Left colon (tissue), 2 donors: ENCODE measurements around the gene PARS2. TPM values are rescaled to one million over a fixed set of nuclear protein-coding genes. Genes with fewer than 3 reads are reported as not detected.

Experiments
- ATAC-seq: fragments of 200-7000 bp; cut with Tn5 transposase; one replicate; pipeline ENCODE4 v1.9.1; 2020; ENCODE audit warnings: mild to moderate bottlenecking, moderate library complexity
- DNase-seq, 2 donors: peaks; one replicate each; pipeline ENCODE4 v3.0.0-alpha.2; 2020
- intact Hi-C, 2 donors: fragments of 100-400 bp; cut with DNase I in 1 of 2; cut with micrococcal nuclease in 1 of 2; formaldehyde crosslinking; loops; one replicate each; pipeline versions ENCODE4 v1.11.2 to v1.14.0; 2022; cut with DNase I, micrococcal nuclease
- long read RNA-seq: library from polyadenylated mRNA; unstranded; transcript quantifications from one replicate; pipeline ENCODE4 v2.0.0, GENCODE V29; 2021
- total RNA-seq, 2 donors: library from RNA; stranded (reverse); fragmentation: NEBNext Ultra II Directional; extraction: Animal tissue kit (Norgen Biotek cat#: 25700); gene quantifications; one replicate each; pipeline ENCODE4 v1.2.1, GENCODE V29; 2021
- donor health status: DM: no; HTN: no; CAD: no.
- donor health status: DM: yes; HTN: yes; CAD: no.

PARS2 gene
- total RNA-seq = 10 to 100 TPM in 1 of 2 donors, 1 to 10 TPM in 1; 9.3 to 11.3 TPM
- long read RNA-seq, transcript PARS2-201 (2 exons, 2,347 nt) = major isoform, 16 of 19 reads
- long read RNA-seq, partial matches to known transcripts = 0 of 19 reads
- long read RNA-seq, other reads (novel, unspliced or antisense) = 3 of 19 reads

DNA sequence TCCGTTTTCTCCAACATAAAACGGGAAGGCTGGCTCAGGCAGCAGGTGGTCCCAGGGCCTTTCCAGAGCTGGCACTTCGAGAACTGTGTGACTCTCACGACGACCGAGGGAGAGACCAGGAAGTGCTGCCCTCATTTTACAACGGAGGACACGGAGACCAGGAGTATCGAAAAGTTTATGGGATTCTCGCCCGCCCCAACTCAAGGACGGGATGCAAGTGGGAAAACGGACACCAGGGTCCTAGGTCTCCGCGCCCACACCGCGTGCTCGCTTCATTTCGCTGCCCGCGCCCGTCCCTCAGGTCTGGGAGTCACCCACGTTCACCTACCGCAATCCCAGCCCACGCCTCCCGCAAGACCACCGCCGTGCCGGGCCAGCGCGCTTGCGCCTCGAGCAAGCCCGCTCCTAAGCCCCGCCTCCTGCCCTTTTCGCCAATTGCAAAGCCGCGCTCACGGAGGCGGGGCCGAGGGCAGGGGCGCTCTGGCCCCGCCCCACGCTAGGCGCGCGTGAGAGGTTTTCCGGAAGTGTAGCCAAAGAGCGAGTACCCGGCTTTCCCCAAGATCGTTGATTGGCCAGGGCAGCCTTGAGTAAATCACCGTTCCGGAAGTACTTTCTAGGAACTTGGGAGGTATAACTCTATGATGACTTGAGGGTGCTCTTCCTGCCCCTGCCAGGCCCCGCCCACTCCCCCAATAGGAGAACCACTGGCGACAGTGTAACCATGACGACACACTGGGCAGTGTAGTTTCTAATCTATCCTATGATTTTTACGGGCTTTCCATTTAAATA lies at the start of gene PARS2:
PARS2 (minus strand) TSS at position 391 of the 789 bp plus-strand sequence. CDS start 5,362 bp downstream, outside the sequence.
- DNase-seq (peak; percentile 97 to 99), ATAC-seq (peak; percentile 93)
- intact Hi-C loops = no loop called here

DNA sequence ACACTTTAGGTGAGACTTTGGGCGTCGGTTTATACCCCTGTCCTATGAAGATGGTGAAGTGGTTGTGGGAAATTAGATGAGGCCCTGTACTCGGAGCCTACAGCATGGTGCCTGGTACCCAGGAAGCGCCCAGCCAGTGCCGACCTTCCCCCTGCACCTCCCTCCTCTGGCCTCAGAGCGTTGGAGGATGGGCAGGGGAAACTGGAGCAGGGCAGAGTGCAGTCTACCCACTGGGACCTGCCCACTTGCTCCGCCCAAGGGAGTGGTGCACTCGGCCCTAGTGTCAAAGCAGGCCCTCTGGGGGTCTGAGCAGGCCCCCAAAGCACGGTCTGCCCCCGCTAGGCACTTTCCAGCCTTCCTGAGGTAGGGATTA lies 49.8 kb upstream of the PARS2 start:
- ATAC-seq = peak; percentile 76
- intact Hi-C loops = loop anchor here in 1 of 2 donors (10.0 kb wide), 1 partner anchor 309 kb away; no protein-coding TSS in a partner anchor
- peak; percentile 77 to 79 for DNase-seq

DNA sequence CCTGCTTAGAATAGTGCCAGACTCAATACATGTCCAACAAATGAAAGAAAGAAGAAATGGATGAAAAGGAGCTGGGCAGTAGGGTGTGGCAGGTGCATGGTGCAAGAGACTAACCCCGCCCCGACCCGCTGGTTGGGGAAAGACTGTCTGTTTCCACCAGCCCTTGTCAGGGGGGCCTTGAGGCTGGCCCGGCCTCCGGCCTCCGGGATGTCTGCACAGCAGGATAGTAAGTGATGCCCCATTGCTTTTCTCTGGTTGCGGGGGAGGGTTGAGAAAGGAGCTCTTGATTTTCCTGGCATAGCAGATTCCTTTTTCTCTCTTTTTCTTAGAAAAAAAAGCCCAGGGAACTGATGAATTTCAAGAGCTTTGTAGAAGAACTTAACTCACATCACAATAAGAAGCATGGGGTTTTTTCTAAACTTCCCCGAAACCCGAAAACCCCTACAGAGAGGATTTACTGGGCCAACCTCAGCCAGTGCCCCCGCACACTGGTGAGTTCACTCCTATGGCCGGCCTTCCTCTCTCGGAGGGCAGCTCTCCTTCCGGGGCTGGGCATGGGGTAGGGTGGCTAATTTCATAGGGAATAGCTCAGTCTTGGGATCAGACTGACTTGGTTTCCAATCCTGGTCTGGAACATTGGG lies 49.3 kb upstream of the PARS2 start:
- intact Hi-C loops = loop anchor here in 1 of 2 donors (10.0 kb wide), 1 partner anchor 309 kb away; no protein-coding TSS in a partner anchor
- DNase-seq = peak in 1 of 2 donors; percentile 54
- peak; percentile 14 for ATAC-seq

DNA sequence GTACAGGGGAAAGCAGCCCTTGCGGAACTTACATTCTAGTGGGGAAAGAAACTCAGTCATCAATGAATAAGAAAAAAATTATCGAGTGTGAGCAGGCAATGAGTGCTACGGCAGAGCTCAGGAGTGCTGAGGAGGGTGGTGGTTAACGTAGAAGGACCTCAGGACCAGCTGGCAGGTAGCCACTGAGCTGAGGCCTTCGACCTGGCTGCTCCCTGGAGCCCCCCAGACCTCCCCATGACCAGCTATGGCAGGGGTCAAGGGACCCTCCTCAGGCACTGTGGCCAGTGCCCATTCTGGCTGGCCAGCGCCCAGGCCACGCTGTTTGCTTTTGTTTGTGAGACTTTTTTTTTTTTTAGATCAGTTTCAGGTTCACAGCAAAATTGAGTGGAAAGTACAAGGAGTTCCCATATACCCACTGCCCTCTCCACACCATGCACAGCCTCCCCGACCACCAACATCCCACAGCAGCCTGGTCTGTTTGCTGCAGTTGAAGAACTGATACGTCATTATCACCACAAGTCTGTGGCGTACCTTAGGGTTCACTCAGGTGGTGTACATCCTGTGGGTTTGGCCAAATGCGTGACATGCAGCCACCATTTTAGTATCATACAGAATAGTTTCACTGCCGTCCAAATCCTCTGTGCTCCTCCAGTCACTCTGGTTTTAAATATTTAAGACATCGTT lies 48.6 kb upstream of the PARS2 start:
- DNase-seq = no peak
- intact Hi-C loops = loop anchor here in 1 of 2 donors (10.0 kb wide), 1 partner anchor 308 kb away; no protein-coding TSS in a partner anchor
- no peak for ATAC-seq

DNA sequence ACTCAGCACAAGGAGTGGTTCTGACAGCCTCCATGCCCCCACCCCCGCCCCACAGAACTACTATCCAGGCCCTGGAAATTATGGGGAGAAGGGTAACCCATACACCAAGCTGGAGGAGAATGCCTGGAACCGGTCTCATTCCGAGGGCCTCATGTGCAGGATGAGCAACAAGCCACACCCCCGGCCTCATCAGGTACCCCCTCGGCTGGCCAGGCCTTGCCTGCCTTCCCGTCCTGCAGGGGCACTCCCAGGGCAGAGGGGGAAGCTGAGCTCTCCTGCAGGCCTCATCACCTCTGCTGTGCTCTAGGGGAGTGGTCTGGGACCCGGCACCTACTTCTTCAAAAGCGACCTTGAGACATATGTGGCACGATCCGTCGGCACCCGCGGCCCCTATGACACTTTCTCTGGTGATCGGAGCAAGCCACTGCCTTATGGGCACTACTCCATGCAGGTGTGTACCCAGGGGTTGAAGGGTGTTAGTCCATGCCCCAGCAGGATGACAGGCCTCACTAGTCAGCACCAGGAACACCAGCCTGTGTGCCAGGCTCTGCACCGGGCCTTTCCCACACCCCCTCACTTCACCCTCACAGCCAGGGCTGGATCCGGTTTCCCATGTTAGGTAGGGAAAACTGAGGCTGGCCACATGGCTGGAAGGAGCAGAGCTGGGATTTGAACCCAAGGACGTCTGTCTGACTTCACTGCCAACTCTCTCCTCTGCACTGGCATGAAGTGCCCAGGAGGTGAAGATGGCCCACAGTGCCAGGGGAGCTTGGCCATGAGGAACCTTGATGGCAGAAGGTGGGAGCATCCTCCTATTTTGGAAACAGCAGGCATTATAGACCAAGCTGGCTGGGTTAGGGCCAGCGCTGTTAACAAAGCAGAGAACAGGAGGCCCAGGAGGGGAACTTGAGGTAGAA lies 47.7 kb upstream of the PARS2 start:
- peak in 1 of 2 donors; percentile 24 for DNase-seq

DNA sequence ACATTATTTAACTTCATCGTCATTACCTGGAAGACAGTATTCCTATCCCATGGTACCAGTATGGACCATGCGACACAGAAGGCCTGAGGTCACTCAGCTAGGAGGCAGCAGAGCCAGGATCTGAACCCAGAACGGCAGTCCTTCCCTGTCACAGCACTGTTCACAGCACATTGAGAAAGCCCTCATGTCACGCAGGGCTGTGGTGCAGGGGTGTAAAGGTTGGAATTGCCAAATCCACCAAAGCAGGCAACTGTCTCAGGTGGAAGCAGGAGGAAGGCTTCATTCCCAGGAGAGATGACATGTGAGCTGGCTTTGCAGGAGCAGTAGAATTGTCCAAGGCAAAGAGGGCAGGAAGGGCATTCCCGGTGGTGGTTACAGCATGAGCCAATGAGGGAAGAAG lies 46.7 kb upstream of the PARS2 start:
- intact Hi-C loops = loop anchor here in 1 of 2 donors (10.0 kb wide), 1 partner anchor 306 kb away; no protein-coding TSS in a partner anchor
- no peak for DNase-seq
- no peak for ATAC-seq

More for the DNA sequence above, 47.7 kb upstream of the PARS2 start:
- intact Hi-C loops = loop anchor here in 1 of 2 donors (10.0 kb wide), 1 partner anchor 307 kb away; no protein-coding TSS in a partner anchor
- ATAC-seq = no peak

DNA sequence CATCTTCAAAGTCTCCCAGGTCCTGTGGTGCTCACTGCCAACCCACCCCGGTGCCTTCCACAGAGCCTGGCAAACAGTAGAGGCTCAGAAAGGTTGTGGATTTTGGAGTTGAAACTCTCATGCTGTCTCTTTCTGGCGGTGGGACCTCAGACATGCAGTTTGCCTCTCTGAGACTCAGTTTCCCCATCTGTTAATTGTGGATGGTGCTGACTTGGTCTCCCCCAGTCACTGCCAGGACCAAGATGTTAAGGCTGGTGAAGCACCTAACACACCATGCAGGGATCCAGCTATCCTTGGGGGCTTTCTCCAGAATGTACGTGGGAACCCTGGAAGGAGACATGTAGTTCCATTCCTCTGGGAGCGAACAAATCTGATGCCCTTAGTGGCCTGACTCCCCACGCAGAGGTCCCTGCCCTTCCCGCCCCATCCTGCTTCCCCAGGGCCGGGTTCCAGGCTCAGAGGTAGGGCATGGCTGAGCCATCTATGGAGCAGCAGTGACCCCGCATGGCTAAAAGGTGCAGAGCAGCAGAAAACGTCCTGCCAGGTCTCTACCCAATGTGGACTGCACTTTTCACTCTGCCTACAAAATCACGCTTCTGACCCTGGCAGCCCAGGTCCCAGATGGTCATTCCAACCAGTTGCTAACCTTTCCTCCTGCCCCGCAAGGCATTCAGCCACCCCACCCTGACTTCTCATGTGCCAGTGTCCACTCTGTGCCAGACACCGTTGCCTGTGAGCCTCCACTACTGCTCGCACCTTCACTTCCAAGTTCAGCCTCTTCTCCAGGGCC lies 46.0 kb upstream of the PARS2 start:
- intact Hi-C loops = loop anchor here in 1 of 2 donors (10.0 kb wide), 1 partner anchor 306 kb away; no protein-coding TSS in a partner anchor

DNA sequence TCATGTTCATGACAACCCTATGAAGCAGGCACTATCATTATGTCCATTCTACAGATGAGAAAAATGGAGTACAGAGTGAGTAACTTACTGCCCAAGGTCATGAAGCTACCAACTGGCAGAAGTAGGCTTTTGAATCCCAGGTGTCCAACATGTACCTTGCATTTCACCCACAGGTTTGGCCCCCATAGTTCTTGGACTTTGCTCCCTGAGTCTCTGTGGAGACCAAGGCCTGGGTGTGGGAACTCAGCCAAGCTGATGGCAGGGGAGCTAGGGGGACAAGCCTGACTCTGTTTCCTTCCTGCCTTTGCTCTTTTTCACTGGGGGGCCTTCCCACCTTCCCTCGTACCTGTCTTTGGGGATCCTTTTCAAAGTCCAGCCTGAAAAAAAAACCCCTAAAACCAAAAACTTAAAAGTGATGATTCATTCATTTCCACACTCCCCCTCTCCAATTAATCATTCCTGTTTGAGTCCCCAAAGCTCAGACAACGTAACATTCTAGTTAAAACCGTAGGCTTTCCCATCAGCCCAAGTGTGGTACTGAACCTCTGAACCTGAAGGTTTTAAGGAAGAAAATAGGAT lies 45.3 kb upstream of the PARS2 start:
- intact Hi-C loops = loop anchor here in 1 of 2 donors (10.0 kb wide), 1 partner anchor 305 kb away; no protein-coding TSS in a partner anchor
- DNase-seq = no peak
- ATAC-seq = no peak

More for the DNA sequence above, 46.0 kb upstream of the PARS2 start:
- ATAC-seq = peak; percentile 73
- DNase-seq = peak in 1 of 2 donors; percentile 83

DNA sequence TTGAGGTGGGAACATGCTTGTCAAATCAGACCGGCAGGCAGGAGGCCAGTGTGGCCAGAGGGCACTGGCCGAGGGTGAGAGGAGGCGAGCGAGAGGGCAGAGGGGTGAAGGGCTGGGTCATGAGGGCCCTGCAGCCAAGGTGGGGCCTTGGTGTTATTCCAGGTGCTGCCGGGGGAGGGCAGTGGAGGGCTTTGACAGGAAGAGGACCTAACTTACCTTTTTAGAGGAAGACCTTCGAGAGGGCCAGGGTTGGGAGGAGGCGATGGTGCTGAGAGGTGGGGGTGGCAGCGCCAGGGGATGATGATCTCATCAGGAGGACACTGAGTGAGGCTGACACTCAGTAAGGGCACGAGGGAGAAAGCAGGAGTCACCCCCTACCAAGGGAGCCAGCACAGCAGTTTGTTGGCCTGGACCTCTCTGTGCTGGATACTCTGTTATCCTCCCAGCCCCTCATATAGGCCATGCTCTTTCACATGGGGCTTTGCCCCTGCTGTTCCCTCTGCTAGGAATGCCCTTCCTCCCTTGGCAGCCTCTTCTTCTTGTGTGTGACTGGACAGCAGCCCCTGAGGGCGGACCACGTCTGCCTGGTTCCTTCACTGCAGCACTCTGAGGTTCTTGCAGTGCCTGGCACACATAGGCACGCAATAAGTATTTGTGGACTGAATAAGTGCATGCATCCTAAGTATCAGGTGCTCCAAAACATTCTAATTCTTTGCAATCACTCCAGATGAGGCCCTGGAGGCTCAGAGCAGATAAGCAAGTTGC lies 44.3 kb upstream of the PARS2 start:
- ATAC-seq (no peak), DNase-seq (no peak)
- intact Hi-C loops = no loop called here

DNA sequence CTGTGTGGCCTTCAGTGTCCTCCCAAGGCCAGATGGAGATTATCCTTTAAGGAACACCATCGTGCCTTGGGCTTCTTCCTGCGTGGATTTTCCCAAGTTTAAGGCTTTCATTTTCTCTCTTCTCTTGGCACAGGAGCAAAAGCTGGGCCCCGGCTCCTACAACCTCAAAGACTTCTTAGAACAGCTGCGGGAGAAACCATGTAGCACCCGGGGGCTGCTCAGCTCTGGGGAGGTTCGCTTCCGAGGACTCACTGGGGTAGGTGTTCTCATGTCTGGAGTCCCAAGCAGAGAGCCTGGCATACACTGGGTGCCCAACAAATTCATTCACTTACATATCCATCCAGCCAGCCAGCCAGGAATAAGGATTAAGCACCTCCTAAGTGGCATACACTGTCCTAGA lies 43.4 kb upstream of the PARS2 start:
- ATAC-seq (no peak), DNase-seq (no peak)
- intact Hi-C loops = no loop called here

DNA sequence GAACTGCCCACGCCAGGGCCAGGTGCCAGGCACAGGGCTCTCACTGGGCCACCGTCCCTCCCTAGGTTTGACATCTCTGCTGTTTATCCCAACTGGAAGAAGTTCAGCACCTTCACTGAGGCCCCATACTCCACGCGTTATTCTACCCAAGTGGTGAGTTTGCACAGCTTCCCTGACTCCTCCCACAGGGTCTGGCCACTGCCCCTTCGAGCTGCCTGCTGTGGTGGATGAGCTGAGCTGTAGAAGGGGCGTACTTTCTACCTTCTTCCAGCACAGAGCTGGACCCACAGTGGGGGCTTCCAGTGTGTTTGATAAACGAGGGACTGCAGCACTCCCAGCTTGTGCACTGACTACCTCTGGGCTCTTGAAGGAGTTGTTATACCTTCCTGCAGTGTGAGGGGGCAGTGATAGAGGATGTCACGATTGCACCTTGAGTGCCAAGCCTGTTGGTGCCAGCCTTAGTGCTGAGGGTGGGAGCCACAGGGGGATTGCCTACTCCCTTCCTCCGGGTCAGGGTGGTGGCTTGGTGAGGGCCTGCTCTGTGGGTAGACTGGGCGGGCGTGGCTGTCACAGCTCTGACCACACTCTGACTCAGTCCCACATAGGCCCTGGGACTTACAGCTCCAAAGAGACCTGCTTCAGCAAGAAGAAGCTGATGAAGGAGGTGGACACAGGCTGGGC lies 42.7 kb upstream of the PARS2 start:
- ATAC-seq = peak; percentile 17
- no peak for DNase-seq
- intact Hi-C loops = no loop called here

DNA sequence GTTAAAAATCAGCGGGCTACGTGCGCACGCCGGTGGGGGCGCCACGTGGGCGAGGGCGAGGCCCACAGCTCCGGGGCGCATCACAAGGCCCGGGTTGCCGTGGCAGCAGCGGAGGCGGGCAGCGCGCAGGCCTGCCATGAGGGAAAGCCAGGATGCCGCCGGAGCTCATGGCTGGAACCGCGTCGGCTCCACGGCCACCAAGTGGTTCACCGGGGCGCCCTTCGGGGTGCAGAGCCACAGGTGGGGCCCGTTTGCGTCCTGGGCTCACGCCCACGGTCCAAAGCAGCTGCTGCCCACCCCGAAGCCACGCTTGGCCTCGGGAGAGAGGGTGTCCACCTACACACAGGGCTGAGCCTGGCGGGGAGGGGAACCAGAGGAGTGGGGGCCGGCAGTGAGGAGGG lies 41.7 kb upstream of the PARS2 start:
- no peak for DNase-seq
- intact Hi-C loops = no loop called here
- ATAC-seq = no peak

DNA sequence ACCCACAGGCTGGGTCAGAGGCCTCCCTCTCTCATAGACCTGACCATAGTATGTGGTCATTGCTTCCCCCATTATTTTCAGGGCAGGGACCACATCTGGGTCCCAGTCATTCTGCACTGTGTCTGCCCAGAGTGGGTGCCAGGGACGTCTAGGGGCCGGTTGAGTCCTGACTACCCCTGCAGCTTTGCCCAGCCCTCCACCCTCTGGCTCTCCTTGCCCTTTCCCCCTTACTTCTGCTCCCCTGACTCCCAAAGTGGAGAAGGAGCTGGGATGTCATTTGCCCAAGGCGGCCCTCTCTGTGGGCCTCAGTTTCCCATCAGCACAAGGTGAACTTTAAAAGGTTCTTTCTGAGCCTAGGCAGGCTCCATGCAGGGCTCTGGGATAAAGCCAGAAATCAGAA lies 41.1 kb upstream of the PARS2 start:
- ATAC-seq (no peak), DNase-seq (no peak)
- intact Hi-C loops = no loop called here

DNA sequence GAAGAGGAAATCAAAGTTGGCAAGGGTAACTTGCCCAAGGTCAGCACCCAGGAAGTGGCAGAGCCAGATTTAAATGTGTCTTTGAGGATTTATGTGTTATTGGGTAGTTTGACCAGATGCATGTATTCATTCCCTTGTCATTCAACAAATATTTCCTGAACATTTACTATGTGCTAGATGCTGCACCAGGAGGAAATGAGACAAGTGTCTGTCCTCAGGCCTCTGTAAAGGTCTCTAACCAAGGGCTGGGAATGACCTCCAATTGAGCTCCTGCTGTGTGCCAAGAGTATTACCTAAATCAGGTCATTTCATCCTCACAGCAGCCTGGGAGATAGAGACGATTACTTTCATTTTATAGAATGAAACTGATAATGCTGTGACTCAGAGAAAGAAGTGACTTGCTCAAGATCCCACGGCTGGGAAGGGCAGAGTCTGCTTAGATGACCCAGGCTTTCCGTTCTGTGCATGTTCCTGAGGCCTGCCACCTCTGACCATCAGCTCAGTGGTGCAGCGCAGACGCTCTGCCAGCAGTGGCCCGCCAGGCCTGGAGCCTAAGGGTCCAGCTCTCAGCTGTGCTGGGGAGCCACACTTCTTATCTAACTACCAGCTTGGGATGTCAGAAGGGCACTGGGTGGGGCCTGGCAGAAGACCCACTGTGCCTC lies 40.3 kb upstream of the PARS2 start:
- DNase-seq = peak in 1 of 2 donors; percentile 29
- ATAC-seq = peak; percentile 31
- intact Hi-C loops = loop anchor here in 1 of 2 donors (5.0 kb wide), 1 partner anchor 132 kb away; no protein-coding TSS in a partner anchor
